A673 (cell line): Measurements from ENCODE around the gene PEA15. TPM values are rescaled to one million over a fixed set of nuclear protein-coding genes. Genes with fewer than 3 reads are reported as not detected.

Experiments used
- BruUV-seq: library from RNA; stranded (reverse); fragments of 400-500 nt; replicated peaks from 2 replicates; lab custom pipeline; 2021; lab: Mats Ljungman, UMichigan
- CTCF ChIA-PET: fragments of 300-600 bp; sonication (Branson Sonifier 250); formaldehyde crosslinking; loops from one replicate; lab custom pipeline; 2022; ENCODE audit warnings: antibody characterized with exemption; lab: Charles Lee
- POLR2A ChIA-PET: fragments of 300-600 bp; sonication (Branson Sonifier 250); formaldehyde crosslinking; loops from one replicate; lab custom pipeline; 2022; ENCODE audit warnings: antibody characterized with exemption; ENCODE audit not compliant: low non-redundant PET; lab: Charles Lee
- DNase-seq: peaks from one replicate; pipeline ENCODE4 v3.0.0-alpha.2; 2015; ENCODE audit warnings: low spot score
- H3K27ac ChIP-seq: fragments of 200-600 bp; sonication (generic); 2 replicates; pipeline ENCODE4 v1.5.1; 2016; ENCODE audit warnings: mixed run types, low read depth, mild to moderate bottlenecking, mixed read lengths, antibody characterized with exemption, low read length; ENCODE audit not compliant: poor library complexity, severe bottlenecking
- H3K27me3 ChIP-seq: fragments of 200-600 bp; sonication (generic); replicated peaks from 2 replicates; pipeline ENCODE4 v1.6.1; 2017; ENCODE audit warnings: mixed run types, low read depth, mild to moderate bottlenecking, mixed read lengths, antibody characterized with exemption, low read length; ENCODE audit not compliant: insufficient read depth, poor library complexity
- H3K36me3 ChIP-seq: fragments of 200-600 bp; sonication (generic); 2 replicates; pipeline ENCODE4 v1.6.1; 2016; ENCODE audit warnings: mixed run types, mild to moderate bottlenecking, mixed read lengths, antibody characterized with exemption, low read length; ENCODE audit not compliant: insufficient read depth, poor library complexity, severe bottlenecking
- H3K4me1 ChIP-seq: fragments of 200-600 bp; sonication (generic); 2 replicates; pipeline ENCODE4 v1.6.1; 2017; ENCODE audit warnings: mixed run types, mild to moderate bottlenecking, mixed read lengths, antibody characterized with exemption, low read length; ENCODE audit not compliant: insufficient read depth, poor library complexity, severe bottlenecking
- H3K4me3 ChIP-seq: fragments of 200-600 bp; sonication (generic); 2 replicates; pipeline ENCODE4 v1.5.1; 2016; ENCODE audit warnings: low read depth, mixed run types, mild to moderate bottlenecking, mixed read lengths, low read length; ENCODE audit not compliant: poor library complexity, severe bottlenecking
- H3K9me3 ChIP-seq: fragments of 200-600 bp; sonication (generic); 2 replicates; pipeline ENCODE4 v1.6.1; 2016; ENCODE audit warnings: mixed run types, low read depth, mild to moderate bottlenecking, mixed read lengths, antibody characterized with exemption, low read length; ENCODE audit not compliant: poor library complexity, severe bottlenecking
- CTCF ChIP-seq: fragments of 300-800, 200-600 bp; sonication (generic); conservative IDR thresholded peaks from 2 replicates; pipeline ENCODE4 v1.5.1; 2017; ENCODE audit warnings: low read depth, mild to moderate bottlenecking, antibody characterized with exemption, low read length, moderate library complexity, mixed read lengths
- EZH2 ChIP-seq: fragments of 200-600 bp; sonication (generic); IDR thresholded peaks from 2 replicates; pipeline ENCODE4 v1.6.1; 2017; ENCODE audit warnings: borderline replicate concordance, low read depth, mild to moderate bottlenecking, mixed read lengths, antibody characterized with exemption, low read length; ENCODE audit not compliant: poor library complexity, severe bottlenecking
- intact Hi-C: fragments of 100-400 bp; cut with micrococcal nuclease; formaldehyde crosslinking; loops from one replicate; pipeline ENCODE4 v1.10.0; 2022; ENCODE audit not compliant: unreplicated experiment
- total RNA-seq: library from RNA; stranded (reverse); gene quantifications from 2 replicates; pipeline ENCODE4 v1.2.3, GENCODE V29; 2021

PEA15 gene
- total RNA-seq, 1 experiment from 2014 or later, result 87.7 TPM

GRCh38 chr1:160224606-160225005 is 19.4 kb downstream of the PEA15 start:
- DNase-seq, result no peak
- Histone ChIP-seq H3K27ac (no peak overlapping the region), H3K27me3 (no peaks in the 10 kb centered on the region), H3K4me1 (no peaks in the 10 kb centered on the region), H3K36me3 (peaks cover 84% of the 10 kb centered on the region), H3K4me3 (no peak overlapping the region), H3K9me3 (no peaks in the 10 kb centered on the region)
- ChIA-PET CTCF (no interaction called here), POLR2A (no interaction called here)
- no TSS peak for BruUV-seq
- intact Hi-C loops, result no loop called here
- TF ChIP-seq CTCF (no peak), EZH2 (no peak)

- intact Hi-C loops, result no loop called here
Measured at GRCh38 chr1:160225345-160225744, 20.2 kb downstream of the PEA15 start.

GRCh38 chr1:160226623-160227022 is 21.4 kb downstream of the PEA15 start:
- intact Hi-C loops, result no loop called here
- H3K36me3 ChIP-seq, result peaks cover 85% of the 10 kb centered on the region
- CTCF ChIA-PET, result interaction anchor here (0.8 kb wide), 1 partner anchor 126 kb away, joined by 4 read pairs; no protein-coding TSS in a partner anchor

More at GRCh38 chr1:160225345-160225744, 20.2 kb downstream of the PEA15 start:
- H3K4me1 ChIP-seq, result no peaks in the 10 kb centered on the region
- no TSS peak for BruUV-seq
- ChIA-PET POLR2A (no interaction called here), CTCF (interaction anchor here (0.8 kb wide), 1 partner anchor 27 kb away, joined by 3 read pairs; no protein-coding TSS in a partner anchor)
- no peaks in the 10 kb centered on the region for H3K9me3 ChIP-seq
- no peak for DNase-seq
- no peaks in the 10 kb centered on the region for H3K27me3 ChIP-seq
- no peak for TF ChIP-seq CTCF
- no peak for TF ChIP-seq EZH2
- peaks cover 83% of the 10 kb centered on the region for H3K36me3 ChIP-seq
- H3K27ac ChIP-seq, result no peak overlapping the region
- no peak overlapping the region for H3K4me3 ChIP-seq

More at GRCh38 chr1:160226623-160227022, 21.4 kb downstream of the PEA15 start:
- no TSS peak for BruUV-seq
- POLR2A ChIA-PET, result no interaction called here
- Histone ChIP-seq H3K4me3 (no peak overlapping the region), H3K9me3 (no peaks in the 10 kb centered on the region), H3K4me1 (no peaks in the 10 kb centered on the region), H3K27ac (no peak overlapping the region), H3K27me3 (no peaks in the 10 kb centered on the region)
- DNase-seq, result no peak
- TF ChIP-seq CTCF (no peak), EZH2 (no peak)
